ENCODE data around the gene NELL2.

- TF ChIP-seq CTCF (IDR thresholded peaks at IDR 0.05) (no peak), POLR2AphosphoS5 (IDR thresholded peaks at IDR 0.05) (no peak), POLR2A (IDR thresholded peaks at IDR 0.05) (no peak), EP300 (IDR thresholded peaks at IDR 0.05) (no peak)
Observed at GRCh38 chr12:44697511-44697910, 178.6 kb downstream of the NELL2 start.

Measured in gastroesophageal sphincter (tissue), 3 donors.